ENCODE measurements around the gene SAC3D1. TPM values are rescaled to one million over a fixed set of nuclear protein-coding genes. Genes with fewer than 3 reads are reported as not detected.

SAC3D1 gene
- total RNA-seq, 1 experiment from 2014 or later = 61.0 TPM

- ChIA-PET POLR2A (ENCODE audit: unreplicated experiment) (no interaction called here), CTCF (no interaction called here)
- DNase-seq = no peak
- TF ChIP-seq EZH2 (IDR thresholded peaks at IDR 0.05; ENCODE audit: low read length, unreplicated experiment) (no peak), EZH2phosphoT487 (IDR thresholded peaks at IDR 0.05; ENCODE audit: borderline replicate concordance, low read length) (no peak), CTCF (conservative IDR thresholded peaks at IDR 0.05; ENCODE audit: low read depth, low read length) (no peak)
- H3K9me2 ChIP-seq (replicated peaks; ENCODE audit: low read length) = no peaks in the 10 kb centered on the region
- H3K36me3 ChIP-seq (ENCODE audit: low read depth, low read length) = no peaks in the 10 kb centered on the region
- no peaks in the 10 kb centered on the region for H3K9me3 ChIP-seq (ENCODE audit: low read length)
- H4K20me1 ChIP-seq (ENCODE audit: low read length) = no peaks in the 10 kb centered on the region
- H3K4me2 ChIP-seq (ENCODE audit: low read length) = no peak overlapping the region
- H3F3A ChIP-seq (ENCODE audit: low read length, unreplicated experiment) = no peaks in the 10 kb centered on the region
- no peak overlapping the region for H3K27ac ChIP-seq (ENCODE audit: low read length)
- no TSS peak for BruUV-seq (replicated peaks)
- ATAC-seq = no peak
- no peak overlapping the region for H3K9ac ChIP-seq (ENCODE audit: low read length)
- intact Hi-C loops (cut with micrococcal nuclease) = no loop called here
- no peak overlapping the region for H3K4me3 ChIP-seq (ENCODE audit: low read length)
- no peaks in the 10 kb centered on the region for H3K4me1 ChIP-seq (ENCODE audit: insufficient read depth, low read length)
- H3K27me3 ChIP-seq (ENCODE audit: low read length) = no peaks in the 10 kb centered on the region
- no peaks in the 10 kb centered on the region for H3K79me2 ChIP-seq (ENCODE audit: low read length)
- no peak overlapping the region for H2AFZ ChIP-seq (ENCODE audit: low read length)
Observed at GRCh38 chr11:65058012-65058411, 17.0 kb downstream of the SAC3D1 start.

- Histone ChIP-seq H3K4me2 (ENCODE audit: low read length) (no peak within 1 kb of the TSS), H3K9me3 (ENCODE audit: low read length) (no peaks in the 10 kb centered on the region), H2AFZ (ENCODE audit: low read length) (no peak within 1 kb of the TSS), H3K9me2 (replicated peaks; ENCODE audit: low read length) (no peaks in the 10 kb centered on the region), H3K36me3 (ENCODE audit: low read depth, low read length) (no peaks in the 10 kb centered on the region), H3F3A (ENCODE audit: low read length, unreplicated experiment) (no peaks in the 10 kb centered on the region), H3K27me3 (ENCODE audit: low read length) (no peaks in the 10 kb centered on the region), H3K9ac (ENCODE audit: low read length) (no peak within 1 kb of the TSS), H3K27ac (ENCODE audit: low read length) (no peak within 1 kb of the TSS), H4K20me1 (ENCODE audit: low read length) (no peaks in the 10 kb centered on the region), H3K79me2 (ENCODE audit: low read length) (no peaks in the 10 kb centered on the region), H3K4me1 (ENCODE audit: insufficient read depth, low read length) (no peaks in the 10 kb centered on the region), H3K4me3 (ENCODE audit: low read length) (no peak within 1 kb of the TSS)
- BruUV-seq (replicated peaks) = no TSS peak
- intact Hi-C loops (cut with micrococcal nuclease) = no loop called here
- ChIA-PET CTCF (no interaction called here), POLR2A (ENCODE audit: unreplicated experiment) (no interaction called here)
- DNase-seq (no peak), ATAC-seq (no peak)
- TF ChIP-seq CTCF (conservative IDR thresholded peaks at IDR 0.05; ENCODE audit: low read depth, low read length) (no peak), EZH2phosphoT487 (IDR thresholded peaks at IDR 0.05; ENCODE audit: borderline replicate concordance, low read length) (no peak), EZH2 (IDR thresholded peaks at IDR 0.05; ENCODE audit: low read length, unreplicated experiment) (no peak)
Observed at GRCh38 chr11:65058419-65059054, 17.5 kb downstream of the SAC3D1 start, which contains the start of gene NAALADL1. Gene NAALADL1, minus strand, starts transcription at chr11:65058553. Its CDS starts 32 bp downstream, at chr11:65058521.

GRCh38 chr11:65059523-65059922 lies 18.5 kb downstream of the SAC3D1 start:
- no peak overlapping the region for H3K4me2 ChIP-seq (ENCODE audit: low read length)
- no peak for TF ChIP-seq EZH2 (IDR thresholded peaks at IDR 0.05; ENCODE audit: low read length, unreplicated experiment)
- TF ChIP-seq CTCF (conservative IDR thresholded peaks at IDR 0.05; ENCODE audit: low read depth, low read length) = no peak
- no peak for TF ChIP-seq EZH2phosphoT487 (IDR thresholded peaks at IDR 0.05; ENCODE audit: borderline replicate concordance, low read length)
- DNase-seq (no peak), ATAC-seq (no peak)
- H3K4me3 ChIP-seq (ENCODE audit: low read length) = no peak overlapping the region
- no peaks in the 10 kb centered on the region for H3K36me3 ChIP-seq (ENCODE audit: low read depth, low read length)
- H3K79me2 ChIP-seq (ENCODE audit: low read length) = no peaks in the 10 kb centered on the region
- ChIA-PET CTCF (no interaction called here), POLR2A (ENCODE audit: unreplicated experiment) (no interaction called here)
- H3K27ac ChIP-seq (ENCODE audit: low read length) = no peak overlapping the region
- H3K9me2 ChIP-seq (replicated peaks; ENCODE audit: low read length) = no peaks in the 10 kb centered on the region
- no peaks in the 10 kb centered on the region for H3K9me3 ChIP-seq (ENCODE audit: low read length)
- no peaks in the 10 kb centered on the region for H3K4me1 ChIP-seq (ENCODE audit: insufficient read depth, low read length)
- intact Hi-C loops (cut with micrococcal nuclease) = no loop called here
- no TSS peak for BruUV-seq (replicated peaks)
- H3K27me3 ChIP-seq (ENCODE audit: low read length) = no peaks in the 10 kb centered on the region
- H3K9ac ChIP-seq (ENCODE audit: low read length) = no peak overlapping the region
- no peaks in the 10 kb centered on the region for H3F3A ChIP-seq (ENCODE audit: low read length, unreplicated experiment)
- H4K20me1 ChIP-seq (ENCODE audit: low read length) = no peaks in the 10 kb centered on the region
- H2AFZ ChIP-seq (ENCODE audit: low read length) = no peak overlapping the region
